HG03575 (cell line): Measurements from ENCODE around the gene OSCAR.
A peak's percentile ranks its signal among the peaks of the same experiment; 100 is the strongest.
"Not testable (repeated sequence)": the region's sequence is repeated elsewhere in the genome, so short reads cannot be mapped to it uniquely, and the experiment has no call there.

ENCODE experiments used
- ATAC-seq: cut with Tn5 transposase; IDR thresholded peaks from one replicate; pipeline ENCODE4 v1.9.1; 2021; ENCODE audit not compliant: unreplicated experiment, insufficient number of reproducible peaks, low FRiP score; ENCODE audit errors: extremely low read depth

The OSCAR gene

GRCh38 chr19:54127688-54128440 is 27.3 kb upstream of the OSCAR start:
- no peak for ATAC-seq

GRCh38 chr19:54125713-54126112 is 25.1 kb upstream of the OSCAR start:
- no peak for ATAC-seq

- ATAC-seq = no peak
Measured at GRCh38 chr19:54124393-54124792, 23.8 kb upstream of the OSCAR start.

- no peak for ATAC-seq
Measured at GRCh38 chr19:54123682-54124081, 23.1 kb upstream of the OSCAR start.

- ATAC-seq = no peak
Measured at GRCh38 chr19:54121259-54121658, 20.7 kb upstream of the OSCAR start.

GRCh38 chr19:54115109-54116063 is 14.8 kb upstream of the OSCAR start, which contains the start of the genes PRPF31 and TFPT:
PRPF31 (plus strand) TSS chr19:54115754; CDS start chr19:54118279, 2,525 bp downstream.
TFPT (minus strand) TSS chr19:54115657; CDS start chr19:54115269, 388 bp downstream.
- ATAC-seq = peak; percentile 43

- ATAC-seq = no peak
Measured at GRCh38 chr19:54114340-54115108, 13.9 kb upstream of the OSCAR start.

GRCh38 chr19:54109651-54110050 is 9.0 kb upstream of the OSCAR start:
- no peak for ATAC-seq

GRCh38 chr19:54108496-54108895 is 7.9 kb upstream of the OSCAR start:
- no peak for ATAC-seq

GRCh38 chr19:54107876-54108490 is 7.4 kb upstream of the OSCAR start:
- no peak for ATAC-seq

GRCh38 chr19:54106716-54107115 is 6.1 kb upstream of the OSCAR start:
- ATAC-seq = no peak

- no peak for ATAC-seq
Measured at GRCh38 chr19:54105796-54106195, 5.2 kb upstream of the OSCAR start.

GRCh38 chr19:54104998-54105715 is 4.6 kb upstream of the OSCAR start:
- ATAC-seq = no peak

GRCh38 chr19:54102421-54103169 is 2.0 kb upstream of the OSCAR start, which contains the start of gene NDUFA3:
NDUFA3 (plus strand) TSS chr19:54102855; CDS start chr19:54102879, 24 bp downstream.
- ATAC-seq = peak; percentile 76

- not testable (repeated sequence) for ATAC-seq
Measured at GRCh38 chr19:54099903-54100255, 724 bp downstream of the OSCAR start.

- ATAC-seq = no peak
Measured at GRCh38 chr19:54099190-54099902, 1.3 kb downstream of the OSCAR start.

- ATAC-seq = no peak
Measured at GRCh38 chr19:54096617-54097106, 3.9 kb downstream of the OSCAR start.
